Stimulated activated CD4-positive, alpha-beta T cell treated with anti-CD3 and anti-CD28 coated beads, Interleukin-4, amount 100 ng/mL, for 24 hours (primary cell): ENCODE data around the gene FGF21.
A peak's percentile ranks its signal among the peaks of the same experiment; 100 is the strongest.

Experiments
- DNase-seq: peaks from one replicate; pipeline ENCODE4 v3.0.0-alpha.2; 2020

FGF21 gene

GRCh38 chr19:48731452-48731851, 23.9 kb upstream of the FGF21 start:
- DNase-seq, result no peak

GRCh38 chr19:48734625-48735024, 20.7 kb upstream of the FGF21 start:
- no peak for DNase-seq

- DNase-seq, result no peak
Measured at GRCh38 chr19:48735031-48735615, 20.2 kb upstream of the FGF21 start.

GRCh38 chr19:48737360-48737998, 17.8 kb upstream of the FGF21 start:
- DNase-seq, result no peak

- peak; percentile 91 for DNase-seq
Measured at GRCh38 chr19:48738557-48739403, 16.5 kb upstream of the FGF21 start.

GRCh38 chr19:48739404-48740163, 15.7 kb upstream of the FGF21 start:
- DNase-seq, result no peak

GRCh38 chr19:48740164-48740972, 15.0 kb upstream of the FGF21 start, which contains the start of gene RASIP1:
RASIP1 (minus strand) TSS chr19:48740610; CDS start chr19:48740282, 328 bp downstream.
- DNase-seq, result no peak

- DNase-seq, result peak; percentile 32
Measured at GRCh38 chr19:48741129-48741999, 14.0 kb upstream of the FGF21 start.

- DNase-seq, result no peak
Measured at GRCh38 chr19:48742096-48742495, 13.2 kb upstream of the FGF21 start.

- DNase-seq, result peak; percentile 61
Measured at GRCh38 chr19:48745208-48745995, 9.9 kb upstream of the FGF21 start.

- no peak for DNase-seq
Measured at GRCh38 chr19:48746110-48746509, 9.2 kb upstream of the FGF21 start.

GRCh38 chr19:48746738-48747575, 8.4 kb upstream of the FGF21 start, which contains the start of gene IZUMO1:
IZUMO1 (minus strand) TSS chr19:48746909; CDS start chr19:48745859, 1,050 bp downstream.
- DNase-seq, result peak; percentile 52

- DNase-seq, result no peak
Measured at GRCh38 chr19:48749571-48750198, 5.6 kb upstream of the FGF21 start.

- no peak for DNase-seq
Measured at GRCh38 chr19:48750351-48750750, 5.0 kb upstream of the FGF21 start.

- no peak for DNase-seq
Measured at GRCh38 chr19:48750771-48751504, 4.4 kb upstream of the FGF21 start.

GRCh38 chr19:48751845-48752495, 3.4 kb upstream of the FGF21 start:
- DNase-seq, result no peak
